ENCODE data around the gene SRSF3.
A peak's percentile ranks its signal among the peaks of the same experiment; 100 is the strongest.
"Not testable (repeated sequence)": the region's sequence is repeated elsewhere in the genome, so short reads cannot be mapped to it uniquely, and the experiment has no call there.

The SRSF3 gene

DNA sequence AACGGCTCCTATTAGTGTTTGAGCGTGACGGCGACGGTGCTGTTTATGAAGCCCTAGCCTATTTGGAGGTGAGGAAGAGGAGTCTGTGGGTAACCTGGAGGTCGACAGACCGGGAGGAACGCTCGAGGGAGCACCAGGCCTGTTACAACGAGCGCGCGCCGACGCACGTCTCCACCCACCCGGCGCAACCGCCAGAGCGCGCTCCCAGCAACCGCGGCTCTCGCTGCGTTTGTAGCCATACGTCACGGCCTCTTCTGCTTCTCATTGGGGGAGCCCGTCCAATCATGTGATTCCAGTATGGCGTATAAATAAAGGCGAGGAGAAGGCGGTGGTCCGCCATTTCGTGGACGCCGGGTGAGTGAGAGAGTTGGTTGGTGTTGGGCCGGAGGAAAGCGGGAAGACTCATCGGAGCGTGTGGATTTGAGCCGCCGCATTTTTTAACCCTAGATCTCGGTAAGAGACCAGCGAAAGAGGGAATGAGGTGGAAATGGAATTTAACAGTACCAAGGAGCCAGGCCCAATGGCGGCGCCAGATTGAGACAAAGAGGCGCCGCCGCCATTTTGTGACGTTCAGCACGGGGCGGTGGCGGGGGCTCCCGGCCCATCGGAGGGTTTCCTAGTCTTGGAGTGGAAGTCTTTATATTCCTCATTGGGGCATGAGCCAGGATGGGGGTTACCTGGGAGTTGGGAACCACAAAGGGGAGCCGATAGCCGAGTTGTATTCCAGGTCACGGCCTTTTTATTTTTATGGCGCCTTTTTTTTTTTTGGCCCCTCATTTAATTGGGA, at the start of gene SRSF3:
SRSF3 (plus strand) TSS at position 334 of the 787 bp plus-strand sequence. CDS start 2,401 bp downstream, outside the sequence.
- peak; percentile 87 to 92 (median 92) for DNase-seq (ENCODE audit: low read depth in 3 of 3)

DNA sequence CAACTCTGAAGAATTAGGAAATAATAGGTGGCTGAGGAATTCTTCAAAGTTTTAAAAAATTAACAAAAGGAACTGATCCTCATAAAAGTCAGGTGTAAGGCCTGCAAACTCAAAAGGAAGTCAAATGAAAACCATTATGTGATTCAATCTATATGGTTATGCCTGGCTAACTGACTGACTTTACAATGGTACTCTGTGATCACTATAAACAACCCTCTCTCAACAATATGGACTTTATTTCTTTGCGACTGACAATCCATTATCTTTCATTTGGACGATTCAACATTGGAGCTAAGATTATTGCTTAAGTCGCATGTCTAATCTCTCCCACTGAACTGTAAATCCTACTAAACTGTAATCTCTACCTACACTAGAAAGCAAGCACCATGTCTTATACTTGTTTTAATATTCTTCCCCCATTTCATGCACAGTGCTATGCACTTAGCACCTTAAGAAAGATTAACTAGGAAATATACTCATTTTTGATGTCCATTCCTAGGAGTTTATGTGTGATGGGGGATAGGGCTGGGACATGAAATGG, 48.3 kb upstream of the SRSF3 start:
- no peak for DNase-seq (ENCODE audit: low read depth in 3 of 3)

DNA sequence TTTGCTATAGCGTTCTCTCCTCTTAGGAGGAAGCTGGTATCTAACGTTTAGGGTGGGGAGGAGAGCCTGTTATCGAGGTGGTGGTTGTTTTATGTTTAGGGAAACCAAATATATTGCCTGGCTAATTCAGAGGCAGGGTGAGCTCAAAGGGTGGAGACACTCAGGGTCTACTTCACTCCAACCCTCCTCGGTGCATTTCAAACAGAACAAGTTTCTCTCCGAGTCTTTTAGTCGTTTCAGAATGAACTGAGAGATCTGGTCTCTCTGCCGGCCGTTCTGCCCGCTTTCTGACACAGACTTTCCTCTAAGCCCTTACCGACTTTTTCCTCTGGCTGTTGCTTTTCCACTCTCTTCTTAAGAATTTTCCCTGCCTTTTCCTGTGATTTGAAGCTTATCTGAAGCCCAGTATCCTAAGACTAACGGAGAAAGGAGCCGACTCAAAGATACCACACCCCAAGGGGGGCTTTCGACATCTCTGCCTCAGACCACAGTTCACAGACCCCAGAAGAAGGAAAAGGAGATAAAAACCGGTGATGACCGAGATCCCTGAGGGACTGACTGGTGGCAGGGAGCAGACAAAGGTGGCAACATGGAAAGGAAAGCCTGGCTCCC, 47.7 kb upstream of the SRSF3 start:
- peak in 1 of 3 experiments; percentile 30 for DNase-seq (ENCODE audit: low read depth in 3 of 3)

- DNase-seq (ENCODE audit: low read depth in 3 of 3): peak; percentile 88 to 93 (median 89)
These were observed 47.1 kb upstream of the SRSF3 start, which contains the start of gene STK38 for GRCh38 chr6:36546920-36547645. Gene STK38, minus strand, starts transcription at chr6:36547479. Its CDS starts 7,277 bp downstream, at chr6:36540202.

DNA sequence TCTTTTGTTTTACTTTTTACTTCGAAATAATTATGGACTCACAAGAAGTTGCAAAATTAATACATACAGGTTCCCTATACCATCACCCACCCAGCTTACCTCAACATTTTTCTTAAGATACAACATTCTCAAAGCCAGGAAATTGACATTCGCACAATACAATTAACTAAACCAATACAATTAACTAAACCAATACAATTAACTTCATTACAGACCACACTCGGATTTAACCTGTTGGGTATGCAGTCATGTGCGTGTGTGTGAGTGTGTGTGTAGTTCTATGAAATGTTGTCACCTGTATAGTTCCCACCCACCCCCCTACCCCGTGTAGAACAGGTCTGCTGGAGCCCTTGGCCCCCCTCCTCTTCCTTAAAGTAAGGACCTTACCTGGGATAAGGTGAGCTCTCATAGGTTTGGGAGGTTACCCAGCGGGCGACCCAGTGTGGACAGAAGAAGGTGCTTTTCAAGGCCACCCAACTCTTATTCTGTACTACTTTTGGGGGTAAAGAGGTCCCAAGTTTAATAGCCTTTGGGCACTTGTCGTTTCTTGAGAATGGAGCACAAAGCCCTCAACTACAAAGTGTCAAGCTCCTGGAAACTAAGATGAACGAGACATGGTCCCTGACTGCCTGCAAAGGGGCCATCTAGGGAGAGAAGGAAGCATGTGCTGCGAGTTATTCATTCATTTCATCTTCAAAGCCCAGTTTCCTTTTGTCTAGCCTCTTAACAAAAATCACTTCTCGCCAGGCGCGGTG, 46.3 kb upstream of the SRSF3 start:
- no peak for DNase-seq (ENCODE audit: low read depth in 3 of 3)

DNA sequence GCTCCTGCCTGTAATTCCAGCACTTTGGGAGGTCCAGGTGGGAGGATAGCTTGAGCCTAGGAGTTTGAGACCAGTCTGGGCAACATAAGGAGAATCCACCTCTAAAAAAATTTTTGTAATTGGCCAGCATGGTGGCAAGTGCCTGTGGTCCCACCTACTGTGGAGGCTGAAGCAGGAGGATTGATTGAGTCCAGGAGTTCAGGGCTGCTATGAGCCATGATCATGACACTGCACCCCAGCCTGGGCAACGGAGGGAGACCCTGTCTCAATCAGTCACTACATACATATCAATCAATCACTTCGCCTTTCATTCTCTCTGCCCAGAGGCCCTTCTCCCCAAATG, 45.8 kb upstream of the SRSF3 start:
- DNase-seq (ENCODE audit: low read depth in 3 of 3): no peak

- DNase-seq (ENCODE audit: low read depth in 3 of 3): no peak
These were observed 43.6 kb upstream of the SRSF3 start for GRCh38 chr6:36550473-36551000.

- no peak for DNase-seq (ENCODE audit: low read depth in 3 of 3)
These were observed 38.4 kb upstream of the SRSF3 start for GRCh38 chr6:36555750-36556252.

DNA sequence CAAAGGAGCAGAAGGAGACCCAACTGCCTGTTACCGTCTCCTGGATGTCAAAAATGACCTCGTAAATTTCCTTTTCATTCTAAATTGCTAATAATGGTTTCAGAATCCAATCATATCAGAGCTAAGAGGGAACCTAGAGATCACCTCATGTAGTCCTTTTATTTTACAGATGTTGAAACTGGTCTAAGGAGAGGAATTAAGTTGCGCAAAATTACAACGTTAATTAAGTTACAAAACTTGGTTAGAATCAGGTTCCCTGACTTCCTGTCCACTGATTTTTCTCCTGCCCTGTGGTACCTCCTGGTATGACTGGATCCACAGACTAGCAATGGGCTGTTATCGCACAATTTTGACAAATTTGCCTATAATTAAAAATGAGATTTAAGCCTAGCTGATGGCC, 37.9 kb upstream of the SRSF3 start:
- DNase-seq (ENCODE audit: low read depth in 3 of 3): no peak

GRCh38 chr6:36559011-36559793, 35.0 kb upstream of the SRSF3 start:
- DNase-seq (ENCODE audit: low read depth in 3 of 3): no peak

DNA sequence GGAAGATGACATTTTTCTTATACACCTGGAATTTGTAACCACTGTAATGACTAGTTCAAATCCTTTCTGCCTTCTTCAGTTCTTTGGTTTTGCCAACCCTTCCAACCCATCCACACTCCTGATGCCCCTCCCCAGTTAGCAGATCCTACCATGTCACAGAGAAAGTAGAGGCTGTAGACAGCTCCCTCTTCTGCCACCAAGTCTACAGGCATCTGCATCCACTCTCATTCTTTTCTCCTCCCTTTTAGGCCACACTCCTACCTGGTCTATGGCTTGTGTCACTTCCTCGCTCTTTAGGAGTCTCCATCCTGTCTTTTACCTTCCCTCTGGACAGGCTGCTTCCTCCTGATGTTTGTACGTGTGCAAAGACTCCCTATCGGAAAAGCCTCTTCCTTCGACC, 33.3 kb upstream of the SRSF3 start:
- DNase-seq (ENCODE audit: low read depth in 3 of 3): no peak

DNA sequence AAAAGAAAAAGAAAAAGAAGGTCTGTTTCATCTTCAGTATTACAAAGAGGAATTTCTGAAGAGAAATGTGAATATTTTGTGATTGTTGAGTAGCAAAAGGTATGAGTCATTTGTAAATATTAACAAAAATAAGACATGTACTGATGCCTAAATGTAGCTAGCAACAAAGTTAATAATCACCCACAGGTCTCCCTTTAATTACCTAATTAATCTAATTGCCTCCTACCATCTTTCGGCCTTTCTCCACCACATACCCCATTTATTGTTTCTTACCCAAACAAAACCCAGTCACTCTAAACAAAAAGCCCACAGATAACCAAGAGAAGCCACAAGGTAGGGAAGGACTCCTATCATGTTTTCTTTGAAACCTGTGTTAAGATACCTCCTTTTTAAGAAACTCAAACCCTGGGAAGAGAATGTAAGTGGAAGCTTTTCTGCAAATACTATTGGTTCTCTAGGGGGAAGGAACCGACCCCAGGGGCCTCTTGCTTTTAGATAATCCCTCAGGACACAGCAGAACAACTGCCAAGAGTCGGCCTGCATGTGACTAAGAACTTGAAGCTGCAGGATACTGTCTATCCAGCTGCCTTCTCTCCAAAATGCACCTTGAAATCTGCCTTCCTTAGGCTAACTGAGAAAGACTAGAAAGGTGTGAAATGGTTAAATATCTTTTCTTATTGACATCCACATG, 30.8 kb upstream of the SRSF3 start:
- DNase-seq (ENCODE audit: low read depth in 3 of 3): no peak

- DNase-seq (ENCODE audit: low read depth in 3 of 3): no peak
These were observed 30.3 kb upstream of the SRSF3 start for GRCh38 chr6:36563928-36564284.

DNA sequence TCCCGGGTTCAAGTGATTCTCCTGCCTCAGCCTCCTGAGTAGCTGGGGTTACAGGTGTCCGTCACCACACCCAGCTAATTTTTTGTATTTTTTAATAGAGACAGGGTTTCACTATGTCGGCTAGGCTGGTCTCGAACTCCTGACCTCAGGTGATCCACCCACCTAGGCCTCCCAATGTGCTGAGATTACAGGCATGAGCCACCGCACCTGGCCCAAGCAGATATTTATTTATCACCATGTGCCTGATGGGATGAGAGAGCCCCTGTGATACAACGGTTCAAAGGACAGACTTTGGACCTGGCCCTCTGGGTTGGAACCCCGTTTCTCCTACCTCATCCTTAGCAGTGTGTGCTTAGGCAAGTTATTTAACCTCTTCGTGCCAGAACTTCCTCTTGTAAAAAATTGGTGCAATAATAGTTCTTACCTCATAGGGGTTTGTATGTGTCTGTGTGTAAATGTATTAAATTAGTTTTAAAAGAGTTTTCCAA, 27.7 kb upstream of the SRSF3 start:
- no peak for DNase-seq (ENCODE audit: low read depth in 3 of 3)

DNA sequence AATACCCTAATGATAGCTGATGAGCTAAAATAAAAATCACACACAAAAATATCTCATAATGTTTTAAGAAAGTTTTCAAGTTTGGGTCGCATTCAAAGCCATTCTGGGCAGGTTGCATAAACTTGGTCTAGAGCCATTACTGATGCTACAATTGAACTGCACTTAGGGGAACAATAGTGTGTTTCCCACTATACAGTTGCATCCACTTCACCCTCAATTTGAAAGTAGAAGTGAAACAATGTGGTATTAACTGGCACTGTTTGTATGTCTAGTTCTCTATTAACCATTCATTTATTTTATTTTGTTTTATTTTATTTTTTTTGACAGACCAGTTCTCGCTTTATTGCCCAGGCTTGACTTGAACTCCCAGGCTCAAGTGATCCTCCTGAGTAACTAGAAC, 23.9 kb upstream of the SRSF3 start:
- no peak for DNase-seq (ENCODE audit: low read depth in 3 of 3)

DNA sequence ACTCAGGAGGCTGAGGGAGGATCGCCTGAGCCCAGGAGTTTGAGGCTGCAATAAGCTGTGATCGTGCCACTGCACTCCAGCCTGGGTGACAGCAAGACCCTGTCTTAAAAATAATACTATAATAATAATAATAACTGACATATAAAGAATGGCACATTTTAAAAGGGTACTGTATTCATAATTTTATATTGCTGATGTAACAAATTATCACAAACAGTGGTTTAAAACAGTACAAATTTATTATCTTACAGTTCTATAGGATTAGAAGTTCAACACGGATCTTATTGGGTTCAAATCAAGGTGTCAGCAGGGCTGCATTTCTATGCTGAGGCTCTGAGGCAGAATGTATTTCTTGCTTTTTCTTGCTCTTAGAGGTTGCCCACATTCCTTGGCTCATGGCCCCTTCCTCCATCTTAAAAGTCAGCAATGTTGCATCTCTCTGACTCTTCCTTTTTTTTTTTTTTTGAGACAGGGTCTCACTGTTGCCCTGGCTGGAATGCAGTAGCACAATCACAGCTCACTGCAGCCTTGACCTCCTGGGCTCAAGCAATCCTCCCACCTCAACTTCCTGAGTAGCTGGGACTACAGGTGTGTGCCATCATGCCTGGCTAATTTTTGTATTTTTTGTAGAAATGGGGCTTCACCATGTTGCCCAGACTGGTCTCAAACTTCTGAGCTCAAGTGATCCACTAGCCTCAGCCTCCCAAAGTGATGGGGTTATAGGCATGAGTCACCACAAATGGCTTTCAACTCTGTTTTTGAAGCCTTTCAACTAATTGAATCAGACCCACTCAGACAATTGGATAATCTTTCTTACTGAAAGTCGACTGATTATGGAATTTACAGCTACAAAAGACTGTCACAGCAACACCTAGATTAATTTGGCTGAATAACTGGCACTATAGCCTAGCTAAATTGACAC, 22.8 kb upstream of the SRSF3 start:
- no peak for DNase-seq (ENCODE audit: low read depth in 3 of 3)

DNA sequence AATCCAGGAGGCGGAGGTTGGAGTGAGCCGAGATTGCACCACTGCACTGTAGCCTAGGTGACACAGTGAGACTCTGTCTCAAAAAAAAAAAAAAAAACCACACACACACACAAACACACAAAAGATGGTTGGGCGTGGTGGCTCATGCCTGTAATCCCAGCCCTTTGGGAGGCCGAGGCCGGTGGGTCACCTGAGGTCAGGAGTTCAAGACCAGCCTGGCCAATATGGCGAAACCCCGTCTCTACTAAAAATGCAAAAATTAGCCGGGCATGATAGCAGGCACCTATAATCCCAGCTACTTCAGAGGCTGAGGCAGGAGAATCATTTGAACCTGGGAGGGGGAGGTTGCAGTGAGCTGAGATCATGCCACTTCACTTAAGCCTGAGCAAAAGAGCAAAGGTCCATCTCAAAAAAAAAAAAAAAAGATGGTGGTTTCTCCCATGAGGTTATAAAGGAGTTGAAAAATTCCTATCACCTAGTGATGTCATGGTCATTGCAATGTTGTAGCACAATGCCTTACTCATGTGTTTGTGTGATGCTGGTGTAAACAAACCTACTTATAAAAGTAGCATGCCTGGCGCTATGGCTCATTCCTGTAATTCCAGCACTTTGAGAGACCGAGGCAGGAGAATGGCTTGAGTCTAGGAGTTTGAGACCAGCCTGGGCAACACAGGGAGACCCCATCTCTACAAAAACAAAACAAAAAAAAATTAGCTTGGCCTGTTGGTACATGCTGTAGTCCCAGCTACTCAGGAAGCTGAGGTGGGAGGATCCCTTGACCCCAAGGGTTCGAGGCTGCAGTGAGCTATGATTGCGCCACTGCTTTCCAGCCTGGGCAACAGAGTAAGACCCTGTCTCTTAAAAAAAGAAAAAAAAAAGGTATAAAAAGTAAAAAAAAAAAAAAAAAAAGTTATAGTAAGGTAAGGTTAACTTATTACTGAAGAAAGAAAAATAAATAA, 21.5 kb upstream of the SRSF3 start:
- DNase-seq (ENCODE audit: low read depth in 3 of 3): not testable (repeated sequence)

All from stimulated activated CD4-positive, alpha-beta T cell treated with anti-CD3 and anti-CD28 coated beads, TNF-alpha, amount 100 ng/mL, for 24 hours (primary cell).